Dermis blood vessel endothelial cell (primary cell): ENCODE measurements around the gene PLB1. TPM values are rescaled to one million over a fixed set of nuclear protein-coding genes. Genes with fewer than 3 reads are reported as not detected.

Experiments used
- DNase-seq: peaks from one replicate; pipeline ENCODE4 v3.0.0; 2010
- total RNA-seq: library from RNA; depleted of rRNA; stranded (reverse); fragments of >200 nt; gene quantifications from 2 replicates; pipeline ENCODE4 v1.2.3, GENCODE V29; 2014

Gene PLB1
- total RNA-seq, 1 donor from 2014 or later, result 1.0 TPM

- no peak for DNase-seq
Measured at GRCh38 chr2:28506112-28506910, 10.5 kb downstream of the PLB1 start.

- DNase-seq, result peak; percentile 7
Measured at GRCh38 chr2:28507796-28508764, 12.2 kb downstream of the PLB1 start.

- DNase-seq, result no peak
Measured at GRCh38 chr2:28509361-28509760, 13.5 kb downstream of the PLB1 start.

- no peak for DNase-seq
Measured at GRCh38 chr2:28510184-28510583, 14.3 kb downstream of the PLB1 start.

GRCh38 chr2:28511871-28512606 is 16.2 kb downstream of the PLB1 start:
- DNase-seq, result no peak

- no peak for DNase-seq
Measured at GRCh38 chr2:28512607-28512965, 16.7 kb downstream of the PLB1 start.

- DNase-seq, result no peak
Measured at GRCh38 chr2:28513097-28513496, 17.2 kb downstream of the PLB1 start.

GRCh38 chr2:28515176-28515751 is 19.4 kb downstream of the PLB1 start:
- no peak for DNase-seq

GRCh38 chr2:28516430-28516829 is 20.6 kb downstream of the PLB1 start:
- no peak for DNase-seq

GRCh38 chr2:28516950-28517349 is 21.1 kb downstream of the PLB1 start:
- no peak for DNase-seq

GRCh38 chr2:28521663-28522062 is 25.8 kb downstream of the PLB1 start:
- DNase-seq, result no peak

- DNase-seq, result no peak
Measured at GRCh38 chr2:28522481-28522880, 26.6 kb downstream of the PLB1 start.

- no peak for DNase-seq
Measured at GRCh38 chr2:28523902-28524301, 28.0 kb downstream of the PLB1 start.

GRCh38 chr2:28525481-28525880 is 29.6 kb downstream of the PLB1 start:
- no peak for DNase-seq

- no peak for DNase-seq
Measured at GRCh38 chr2:28526527-28527132, 30.8 kb downstream of the PLB1 start.

GRCh38 chr2:28527196-28527595 is 31.3 kb downstream of the PLB1 start:
- no peak for DNase-seq

- no peak for DNase-seq
Measured at GRCh38 chr2:28528206-28528605, 32.3 kb downstream of the PLB1 start.

- DNase-seq, result no peak
Measured at GRCh38 chr2:28530782-28531181, 34.9 kb downstream of the PLB1 start.

- DNase-seq, result no peak
Measured at GRCh38 chr2:28532399-28532798, 36.5 kb downstream of the PLB1 start.

GRCh38 chr2:28533044-28533680 is 37.3 kb downstream of the PLB1 start:
- DNase-seq, result no peak

GRCh38 chr2:28534817-28535216 is 39.0 kb downstream of the PLB1 start:
- DNase-seq, result no peak

GRCh38 chr2:28538134-28538533 is 42.3 kb downstream of the PLB1 start:
- DNase-seq, result no peak
